Neural cell (in vitro differentiated cells): Measurements from ENCODE around the gene CDR2L. TPM values are rescaled to one million over a fixed set of nuclear protein-coding genes. Genes with fewer than 3 reads are reported as not detected.

ENCODE experiments used
- H2AFZ ChIP-seq: fragments of 200-600, 300-800 bp; sonication (generic), shearing (Covaris generic); 2 replicates; pipeline ENCODE4 v1.6.0; 2014; ENCODE audit warnings: low read depth, mild to moderate bottlenecking, antibody characterized with exemption, low read length, moderate library complexity
- H3F3A ChIP-seq: fragments of 200-600 bp; shearing (Covaris generic); 2 replicates; pipeline ENCODE4 v1.6.1; 2016; ENCODE audit warnings: mild to moderate bottlenecking, moderate library complexity, mixed read lengths, antibody characterized with exemption, low read length; ENCODE audit not compliant: insufficient read depth, poor library complexity, severe bottlenecking
- H3K27ac ChIP-seq: fragments of 200-600, 300-800 bp; sonication (generic), shearing (Covaris generic); 2 replicates; pipeline ENCODE4 v1.5.1; 2014; ENCODE audit warnings: mild to moderate bottlenecking, low read length, moderate library complexity
- H3K27me3 ChIP-seq: fragments of 300-800, 200-600 bp; sonication (generic), shearing (Covaris generic); 2 replicates; pipeline ENCODE4 v1.6.0; 2014; ENCODE audit warnings: mild to moderate bottlenecking, low read depth, low read length, moderate library complexity; ENCODE audit not compliant: insufficient read depth
- H3K36me3 ChIP-seq: fragments of 300-800, 200-600 bp; sonication (generic), shearing (Covaris generic); 2 replicates; pipeline ENCODE4 v1.5.1; 2014; ENCODE audit warnings: mild to moderate bottlenecking, antibody characterized with exemption, low read length, moderate library complexity; ENCODE audit not compliant: insufficient read depth
- H3K4me2 ChIP-seq: fragments of 300-800, 200-600 bp; sonication (generic), shearing (Covaris generic); 2 replicates; pipeline ENCODE4 v1.6.0; 2014; ENCODE audit warnings: mild to moderate bottlenecking, low read length
- H3K4me3 ChIP-seq: fragments of 300-800, 200-600 bp; sonication (generic), shearing (Covaris generic); 2 replicates; pipeline ENCODE4 v1.5.1; 2014; ENCODE audit warnings: mild to moderate bottlenecking, low read length, moderate library complexity
- H3K79me2 ChIP-seq: fragments of 200-600 bp; shearing (Covaris generic); replicated peaks from 2 replicates; pipeline ENCODE4 v1.6.0; 2014; ENCODE audit warnings: mild to moderate bottlenecking, low read length, moderate library complexity; ENCODE audit not compliant: insufficient read depth
- H3K9ac ChIP-seq: fragments of 300-800, 200-600 bp; sonication (generic), shearing (Covaris generic); 2 replicates; pipeline ENCODE4 v1.6.1; 2016; ENCODE audit warnings: mild to moderate bottlenecking, low read length, mixed read lengths
- H3K9me2 ChIP-seq: fragments of 200-600 bp; shearing (Covaris generic); 2 replicates; pipeline ENCODE4 v1.6.1; 2016; ENCODE audit warnings: mild to moderate bottlenecking, low read length, mixed read lengths; ENCODE audit not compliant: insufficient read depth
- H3K9me3 ChIP-seq: fragments of 200-600, 300-800 bp; sonication (generic), shearing (Covaris generic); 2 replicates; pipeline ENCODE4 v1.6.1; 2016; ENCODE audit warnings: mild to moderate bottlenecking, mixed run types, low read length, moderate library complexity, mixed read lengths
- H4K20me1 ChIP-seq: fragments of 200-600 bp; shearing (Covaris generic); 2 replicates; pipeline ENCODE4 v1.6.1; 2016; ENCODE audit warnings: mild to moderate bottlenecking, mixed run types; ENCODE audit not compliant: insufficient read depth
- CTCF ChIP-seq: fragments of 450-650 bp; IDR thresholded peaks from 2 replicates; pipeline ENCODE4 v1.5.1; 2014; ENCODE audit warnings: antibody characterized with exemption, mild to moderate bottlenecking, moderate library complexity; ENCODE audit not compliant: poor library complexity, severe bottlenecking
- EP300 ChIP-seq: fragments of 450-650 bp; conservative IDR thresholded peaks from 2 replicates; pipeline ENCODE4 v1.6.1; 2014; ENCODE audit warnings: antibody characterized with exemption, mild to moderate bottlenecking, moderate library complexity; ENCODE audit not compliant: poor library complexity, severe bottlenecking
- EZH2 ChIP-seq: fragments of 200-600, 300-800 bp; shearing (Covaris generic), sonication (generic); IDR thresholded peaks from 2 replicates; pipeline ENCODE4 v1.6.1; 2014; ENCODE audit warnings: antibody characterized with exemption, low read length, borderline replicate concordance, mild to moderate bottlenecking; ENCODE audit not compliant: insufficient read depth, poor library complexity, severe bottlenecking
- MXI1 ChIP-seq: fragments of 450-650 bp; conservative IDR thresholded peaks from 2 replicates; pipeline ENCODE4 v1.6.1; 2014; ENCODE audit warnings: antibody characterized with exemption, mild to moderate bottlenecking; ENCODE audit not compliant: poor library complexity, severe bottlenecking
- POLR2AphosphoS5 ChIP-seq: IDR thresholded peaks from 2 replicates; pipeline ENCODE4 v1.6.1; 2012
- RAD21 ChIP-seq: fragments of 450-650 bp; conservative IDR thresholded peaks from 2 replicates; pipeline ENCODE4 v1.6.1; 2014; ENCODE audit warnings: antibody characterized with exemption, mild to moderate bottlenecking, moderate library complexity
- REST ChIP-seq: IDR thresholded peaks from 2 replicates; pipeline ENCODE4 v1.6.1; 2012; ENCODE audit warnings: borderline replicate concordance
- SMC3 ChIP-seq: fragments of 450-650 bp; conservative IDR thresholded peaks from 2 replicates; pipeline ENCODE4 v1.6.1; 2014; ENCODE audit warnings: antibody characterized with exemption, mild to moderate bottlenecking, moderate library complexity; ENCODE audit not compliant: poor library complexity
- TAF1 ChIP-seq: IDR thresholded peaks from 2 replicates; pipeline ENCODE4 v1.6.1; 2012; ENCODE audit warnings: low read depth
- polyA plus RNA-seq: library from polyadenylated mRNA; depleted of rRNA; stranded (reverse); fragments of >200 nt; gene quantifications from 2 replicates; pipeline ENCODE4 v1.2.3, GENCODE V29; 2014

CDR2L gene
- polyA plus RNA-seq, 1 donor from 2014 or later: 8.1 TPM

- H4K20me1 ChIP-seq: no peaks in the 10 kb centered on the region
- TF ChIP-seq EP300 (no peak), SMC3 (no peak), CTCF (no peak), POLR2AphosphoS5 (no peak), EZH2 (no peak), REST (no peak), TAF1 (no peak), RAD21 (no peak), MXI1 (no peak)
- peaks cover 4% of the 10 kb centered on the region for H3K27me3 ChIP-seq
- no peaks in the 10 kb centered on the region for H3F3A ChIP-seq
- no peaks in the 10 kb centered on the region for H3K9me2 ChIP-seq
- H3K4me2 ChIP-seq: no peak overlapping the region
- no peak overlapping the region for H2AFZ ChIP-seq
- no peak overlapping the region for H3K27ac ChIP-seq
- no peaks in the 10 kb centered on the region for H3K79me2 ChIP-seq
- H3K9ac ChIP-seq: no peak overlapping the region
- H3K4me3 ChIP-seq: no peak overlapping the region
- H3K36me3 ChIP-seq: no peaks in the 10 kb centered on the region
- H3K9me3 ChIP-seq: no peaks in the 10 kb centered on the region
These were observed 37.8 kb upstream of the CDR2L start for GRCh38 chr17:74949455-74950115.

- Histone ChIP-seq H3F3A (no peaks in the 10 kb centered on the region), H3K9ac (no peak overlapping the region), H3K27ac (no peak overlapping the region), H3K9me2 (no peaks in the 10 kb centered on the region), H4K20me1 (no peaks in the 10 kb centered on the region), H3K27me3 (peaks cover 2% of the 10 kb centered on the region), H3K36me3 (no peaks in the 10 kb centered on the region), H3K4me2 (no peak overlapping the region), H3K79me2 (no peaks in the 10 kb centered on the region), H3K4me3 (no peak overlapping the region), H3K9me3 (no peaks in the 10 kb centered on the region), H2AFZ (no peak overlapping the region)
- TF ChIP-seq EP300: no peak
These were observed 37.2 kb upstream of the CDR2L start for GRCh38 chr17:74950207-74950606.
